ENCODE measurements around the gene TEAD4. TPM values are rescaled to one million over a fixed set of nuclear protein-coding genes. Genes with fewer than 3 reads are reported as not detected.

Gene TEAD4
- total RNA-seq, 2 donors from 2014 or later = 35.7 to 82.5 TPM

GRCh38 chr12:3003357-3003992, 44.3 kb downstream of the TEAD4 start:
- H3K36me3 ChIP-seq (ENCODE audit: control insufficient read depth, insufficient read depth, low read length) = peaks cover 26% of the 10 kb centered on the region
- H3K4me3 ChIP-seq (ENCODE audit: low read length) = no peak overlapping the region
- Mint-ChIP-seq H3K4me1 (peaks cover 21% of the 10 kb centered on the region), H3K4me3 (no peak overlapping the region), H3K36me3 (ENCODE audit: low read depth) (peaks cover 58% of the 10 kb centered on the region), H3K27me3 (ENCODE audit: insufficient read depth) (no peaks in the 10 kb centered on the region), H3K9me3 (no peaks in the 10 kb centered on the region), H3K27ac (peak overlapping the region; percentile 49)
- H3K9me3 ChIP-seq (ENCODE audit: control insufficient read depth, low read length) = no peaks in the 10 kb centered on the region
- H3K27ac ChIP-seq (ENCODE audit: low read depth, low read length) = no peak overlapping the region
- DNase-seq = peak; percentile 88
- no peak overlapping the region for H3K9ac ChIP-seq (ENCODE audit: extremely low read depth, low read length, poor library complexity, severe bottlenecking)
- 91 to 93% methylated on average over 5 to 15 of the region's 15 CpGs for WGBS, 2 experiments (ENCODE audit: insufficient coverage in 1 of 2, insufficient read length in 1 of 2)
- TF ChIP-seq CTCF (conservative IDR thresholded peaks at IDR 0.05) = peak; percentile 70
- peaks cover 3% of the 10 kb centered on the region for H3K4me1 ChIP-seq (ENCODE audit: control insufficient read depth, insufficient read depth, low read length)
- no peaks in the 10 kb centered on the region for H3K27me3 ChIP-seq (ENCODE audit: control insufficient read depth, insufficient read depth, low read length, poor library complexity, severe bottlenecking)

- no peaks in the 10 kb centered on the region for H3K9me3 ChIP-seq (ENCODE audit: control insufficient read depth, low read length)
- H3K9me3 Mint-ChIP-seq = no peaks in the 10 kb centered on the region
- no peak overlapping the region for H3K9ac ChIP-seq (ENCODE audit: extremely low read depth, low read length, poor library complexity, severe bottlenecking)
- TF ChIP-seq CTCF (conservative IDR thresholded peaks at IDR 0.05) = peak; percentile 79
- no peaks in the 10 kb centered on the region for H3K27me3 Mint-ChIP-seq (ENCODE audit: insufficient read depth)
- peak overlapping the region; percentile 59 for H3K27ac Mint-ChIP-seq
- no peak overlapping the region for H3K27ac ChIP-seq (ENCODE audit: low read depth, low read length)
- DNase-seq = peak; percentile 72
- H3K36me3 ChIP-seq (ENCODE audit: control insufficient read depth, insufficient read depth, low read length) = peaks cover 26% of the 10 kb centered on the region
- H3K4me1 ChIP-seq (ENCODE audit: control insufficient read depth, insufficient read depth, low read length) = peaks cover 3% of the 10 kb centered on the region
- WGBS, 2 experiments (ENCODE audit: insufficient coverage in 1 of 2, insufficient read length in 1 of 2) = 88 to 94% methylated on average over 7 to 14 of the region's 15 CpGs
- no peaks in the 10 kb centered on the region for H3K27me3 ChIP-seq (ENCODE audit: control insufficient read depth, insufficient read depth, low read length, poor library complexity, severe bottlenecking)
- no peak overlapping the region for H3K4me3 Mint-ChIP-seq
- H3K36me3 Mint-ChIP-seq (ENCODE audit: low read depth) = peaks cover 58% of the 10 kb centered on the region
- H3K4me3 ChIP-seq (ENCODE audit: low read length) = no peak overlapping the region
- H3K4me1 Mint-ChIP-seq = peaks cover 6% of the 10 kb centered on the region
Observed at GRCh38 chr12:3004655-3005565, 45.7 kb downstream of the TEAD4 start.

- no peak for TF ChIP-seq CTCF (conservative IDR thresholded peaks at IDR 0.05)
- H3K9ac ChIP-seq (ENCODE audit: extremely low read depth, low read length, poor library complexity, severe bottlenecking) = no peak overlapping the region
Observed at GRCh38 chr12:3005736-3006135, 46.5 kb downstream of the TEAD4 start.

More at GRCh38 chr12:3005736-3006135, 46.5 kb downstream of the TEAD4 start:
- 90 to 97% methylated on average over 6 to 8 of the region's 8 CpGs for WGBS, 2 experiments (ENCODE audit: insufficient coverage in 1 of 2, insufficient read length in 1 of 2)
- no peaks in the 10 kb centered on the region for H3K27me3 ChIP-seq (ENCODE audit: control insufficient read depth, insufficient read depth, low read length, poor library complexity, severe bottlenecking)
- H3K4me3 ChIP-seq (ENCODE audit: low read length) = no peak overlapping the region
- H3K27ac Mint-ChIP-seq = no peak overlapping the region
- H3K4me1 ChIP-seq (ENCODE audit: control insufficient read depth, insufficient read depth, low read length) = peaks cover 3% of the 10 kb centered on the region
- no peak for DNase-seq
- no peak overlapping the region for H3K27ac ChIP-seq (ENCODE audit: low read depth, low read length)
- H3K4me3 Mint-ChIP-seq = no peak overlapping the region
- H3K36me3 Mint-ChIP-seq (ENCODE audit: low read depth) = peaks cover 54% of the 10 kb centered on the region
- H3K9me3 ChIP-seq (ENCODE audit: control insufficient read depth, low read length) = no peaks in the 10 kb centered on the region
- no peaks in the 10 kb centered on the region for H3K9me3 Mint-ChIP-seq
- peaks cover 6% of the 10 kb centered on the region for H3K4me1 Mint-ChIP-seq
- H3K27me3 Mint-ChIP-seq (ENCODE audit: insufficient read depth) = no peaks in the 10 kb centered on the region
- peaks cover 26% of the 10 kb centered on the region for H3K36me3 ChIP-seq (ENCODE audit: control insufficient read depth, insufficient read depth, low read length)
